RWPE2 (cell line): ENCODE results near the gene ENOX1.

Experiments used
- ATAC-seq: fragments of 200-7000 bp; cut with Tn5 transposase; 3 replicates; pipeline ENCODE4 v1.9.1; 2021; ENCODE audit warnings: low read depth
- DNase-seq: peaks from one replicate; pipeline ENCODE4 v3.0.0-alpha.2; 2020; ENCODE audit warnings: low spot score
- H3K27ac ChIP-seq: fragments of 450-650 bp; 2 replicates; pipeline ENCODE4 v1.5.1; 2017; ENCODE audit warnings: mild to moderate bottlenecking; ENCODE audit not compliant: poor library complexity, severe bottlenecking
- H3K27me3 ChIP-seq: fragments of 250-450 bp; sonication (Bioruptor Pico); 2 replicates; pipeline ENCODE4 v1.5.1; 2021; ENCODE audit warnings: mild to moderate bottlenecking, moderate library complexity; ENCODE audit not compliant: insufficient read depth, poor library complexity, severe bottlenecking
- H3K36me3 ChIP-seq: fragments of 250-450 bp; sonication (Bioruptor Pico); 2 replicates; pipeline ENCODE4 v1.5.1; 2020; ENCODE audit warnings: low read depth, mild to moderate bottlenecking, moderate library complexity
- H3K4me1 ChIP-seq: fragments of 250-450 bp; sonication (Bioruptor Pico); 2 replicates; pipeline ENCODE4 v1.5.1; 2021; ENCODE audit warnings: mild to moderate bottlenecking, moderate library complexity; ENCODE audit not compliant: insufficient read depth, poor library complexity, severe bottlenecking
- H3K4me3 ChIP-seq: fragments of 250-450 bp; sonication (Bioruptor Pico); 2 replicates; pipeline ENCODE4 v1.5.1; 2021; ENCODE audit warnings: mild to moderate bottlenecking, moderate library complexity; ENCODE audit not compliant: severe bottlenecking
- H3K9me3 ChIP-seq: fragments of 250-450 bp; sonication (Bioruptor Pico); 2 replicates; pipeline ENCODE4 v1.5.1; 2021; ENCODE audit warnings: mild to moderate bottlenecking, moderate library complexity; ENCODE audit not compliant: severe bottlenecking
- CTCF ChIP-seq: fragments of 450-650 bp; IDR thresholded peaks from one replicate; pipeline ENCODE4 v1.5.1; 2017; ENCODE audit warnings: mild to moderate bottlenecking, moderate library complexity; ENCODE audit not compliant: poor library complexity, severe bottlenecking

Gene ENOX1

GRCh38 chr13:43484432-43485225, 302.1 kb downstream of the ENOX1 start:
- H3K27me3 ChIP-seq = no peaks in the 10 kb centered on the region
- DNase-seq = no peak
- no peaks in the 10 kb centered on the region for H3K36me3 ChIP-seq
- ATAC-seq = no peak
- H3K9me3 ChIP-seq = no peaks in the 10 kb centered on the region
- H3K4me1 ChIP-seq = no peaks in the 10 kb centered on the region
- no peak overlapping the region for H3K4me3 ChIP-seq
- no peak overlapping the region for H3K27ac ChIP-seq
- TF ChIP-seq CTCF = no peak

GRCh38 chr13:43483930-43484329, 302.8 kb downstream of the ENOX1 start:
- Histone ChIP-seq H3K4me1 (no peaks in the 10 kb centered on the region), H3K27me3 (no peaks in the 10 kb centered on the region), H3K27ac (no peak overlapping the region), H3K9me3 (no peaks in the 10 kb centered on the region), H3K36me3 (no peaks in the 10 kb centered on the region), H3K4me3 (no peak overlapping the region)
- TF ChIP-seq CTCF = no peak
- ATAC-seq = no peak
- no peak for DNase-seq

GRCh38 chr13:43482641-43483040, 304.1 kb downstream of the ENOX1 start:
- DNase-seq (no peak), ATAC-seq (no peak)
- H3K36me3 ChIP-seq = no peaks in the 10 kb centered on the region
- no peaks in the 10 kb centered on the region for H3K27me3 ChIP-seq
- H3K4me3 ChIP-seq = no peak overlapping the region
- no peak overlapping the region for H3K27ac ChIP-seq
- H3K9me3 ChIP-seq = no peaks in the 10 kb centered on the region
- TF ChIP-seq CTCF = no peak
- no peaks in the 10 kb centered on the region for H3K4me1 ChIP-seq

GRCh38 chr13:43482026-43482425, 304.7 kb downstream of the ENOX1 start:
- no peaks in the 10 kb centered on the region for H3K36me3 ChIP-seq
- no peak overlapping the region for H3K27ac ChIP-seq
- no peaks in the 10 kb centered on the region for H3K27me3 ChIP-seq
- no peaks in the 10 kb centered on the region for H3K4me1 ChIP-seq
- DNase-seq (no peak), ATAC-seq (no peak)
- H3K4me3 ChIP-seq = no peak overlapping the region
- TF ChIP-seq CTCF = no peak
- H3K9me3 ChIP-seq = no peaks in the 10 kb centered on the region

GRCh38 chr13:43478902-43479301, 307.9 kb downstream of the ENOX1 start:
- H3K27ac ChIP-seq = no peak overlapping the region
- H3K9me3 ChIP-seq = no peaks in the 10 kb centered on the region
- no peaks in the 10 kb centered on the region for H3K4me1 ChIP-seq
- no peak overlapping the region for H3K4me3 ChIP-seq
- no peak for DNase-seq
- H3K36me3 ChIP-seq = no peaks in the 10 kb centered on the region
- H3K27me3 ChIP-seq = no peaks in the 10 kb centered on the region
- ATAC-seq = no peak
- TF ChIP-seq CTCF = no peak
